Type B pancreatic cell (in vitro differentiated cells): ENCODE results near the gene NME7. TPM values are rescaled to one million over a fixed set of nuclear protein-coding genes. Genes with fewer than 3 reads are reported as not detected.

ENCODE experiments used
- DNase-seq: peaks from one replicate; pipeline ENCODE4 v3.0.0; 2021; ENCODE audit warnings: mixed read lengths; ENCODE audit not compliant: unreplicated experiment; ENCODE audit errors: extremely low spot score
- H3K27ac Mint-ChIP-seq: 2 replicates; pipeline ENCODE4 v1.8.0; 2021; ENCODE audit warnings: mild to moderate bottlenecking, mixed read lengths
- H3K27me3 Mint-ChIP-seq: 2 replicates; pipeline ENCODE4 v1.8.0; 2021; ENCODE audit warnings: mixed read lengths
- H3K36me3 Mint-ChIP-seq: 2 replicates; pipeline ENCODE4 v1.8.0; 2021; ENCODE audit warnings: mixed read lengths
- H3K4me1 Mint-ChIP-seq: one replicate; pipeline ENCODE4 v1.8.0; 2021; ENCODE audit warnings: mixed read lengths; ENCODE audit not compliant: unreplicated experiment
- H3K4me3 Mint-ChIP-seq: 2 replicates; pipeline ENCODE4 v1.8.0; 2021; ENCODE audit warnings: mild to moderate bottlenecking, mixed read lengths
- H3K9me3 Mint-ChIP-seq: 2 replicates; pipeline ENCODE4 v1.8.0; 2021; ENCODE audit warnings: mixed read lengths
- total RNA-seq: library from RNA; stranded (reverse); gene quantifications from 2 replicates; pipeline ENCODE4 v1.2.1, GENCODE V29; 2021; ENCODE audit warnings: low replicate concordance
- TF ChIP-seq, protein P1 (sequence below): fragments of 200-600 bp; sonication (generic); conservative IDR thresholded peaks from 2 replicates; pipeline ENCODE4 v1.5.0; 2021; ENCODE audit warnings: antibody characterized with exemption, mild to moderate bottlenecking

The NME7 gene
- total RNA-seq, 1 donor from 2014 or later, result 25.9 TPM

DNA sequence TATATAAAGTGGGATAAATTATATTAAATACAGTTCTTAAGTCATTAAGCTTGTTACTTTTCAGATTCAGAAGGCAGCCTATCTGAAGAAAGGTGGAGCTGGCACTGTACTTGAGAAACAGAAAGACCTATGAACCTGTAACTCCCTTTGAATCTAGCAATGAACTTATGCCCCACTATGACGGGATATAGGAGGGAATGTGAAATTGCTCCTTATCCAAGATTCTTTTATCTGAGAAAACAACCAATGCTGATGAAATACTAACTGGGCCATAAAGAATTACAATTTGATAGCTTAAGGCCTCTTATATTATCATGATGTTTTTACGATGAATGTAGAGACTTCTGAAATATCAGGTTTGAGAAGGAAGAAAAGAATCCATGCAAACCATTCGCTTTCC lies 211.0 kb downstream of the NME7 start:
- Mint-ChIP-seq H3K27ac (no peak overlapping the region), H3K4me1 (no peaks in the 10 kb centered on the region), H3K27me3 (no peaks in the 10 kb centered on the region), H3K9me3 (no peaks in the 10 kb centered on the region), H3K36me3 (no peaks in the 10 kb centered on the region), H3K4me3 (no peak overlapping the region)
- TF ChIP-seq, protein P1, sequence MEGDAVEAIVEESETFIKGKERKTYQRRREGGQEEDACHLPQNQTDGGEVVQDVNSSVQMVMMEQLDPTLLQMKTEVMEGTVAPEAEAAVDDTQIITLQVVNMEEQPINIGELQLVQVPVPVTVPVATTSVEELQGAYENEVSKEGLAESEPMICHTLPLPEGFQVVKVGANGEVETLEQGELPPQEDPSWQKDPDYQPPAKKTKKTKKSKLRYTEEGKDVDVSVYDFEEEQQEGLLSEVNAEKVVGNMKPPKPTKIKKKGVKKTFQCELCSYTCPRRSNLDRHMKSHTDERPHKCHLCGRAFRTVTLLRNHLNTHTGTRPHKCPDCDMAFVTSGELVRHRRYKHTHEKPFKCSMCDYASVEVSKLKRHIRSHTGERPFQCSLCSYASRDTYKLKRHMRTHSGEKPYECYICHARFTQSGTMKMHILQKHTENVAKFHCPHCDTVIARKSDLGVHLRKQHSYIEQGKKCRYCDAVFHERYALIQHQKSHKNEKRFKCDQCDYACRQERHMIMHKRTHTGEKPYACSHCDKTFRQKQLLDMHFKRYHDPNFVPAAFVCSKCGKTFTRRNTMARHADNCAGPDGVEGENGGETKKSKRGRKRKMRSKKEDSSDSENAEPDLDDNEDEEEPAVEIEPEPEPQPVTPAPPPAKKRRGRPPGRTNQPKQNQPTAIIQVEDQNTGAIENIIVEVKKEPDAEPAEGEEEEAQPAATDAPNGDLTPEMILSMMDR, result no peak
- no peak for DNase-seq

DNA sequence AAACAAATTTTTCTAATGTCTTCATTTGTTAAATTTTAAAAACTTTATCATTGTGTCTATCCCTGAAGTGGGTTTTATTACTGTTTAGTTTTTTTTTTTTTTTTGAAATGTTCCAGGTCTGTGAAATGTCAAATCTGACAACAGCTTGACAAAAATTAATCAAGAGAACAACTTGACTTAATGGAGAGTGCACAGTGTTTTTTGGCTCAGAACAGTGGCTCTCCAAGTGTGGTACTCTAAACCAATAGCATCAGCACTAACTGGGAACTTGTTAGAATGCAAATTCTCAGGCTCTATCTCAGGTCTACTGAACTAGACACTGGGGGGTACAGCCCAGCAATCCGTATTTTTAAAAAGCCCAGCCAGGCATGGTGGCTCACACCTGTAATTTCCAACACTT lies 211.9 kb downstream of the NME7 start:
- H3K4me1 Mint-ChIP-seq, result no peaks in the 10 kb centered on the region
- no peaks in the 10 kb centered on the region for H3K36me3 Mint-ChIP-seq
- no peaks in the 10 kb centered on the region for H3K9me3 Mint-ChIP-seq
- TF ChIP-seq, protein P1, result no peak
- H3K4me3 Mint-ChIP-seq, result no peak overlapping the region
- no peak for DNase-seq
- H3K27ac Mint-ChIP-seq, result no peak overlapping the region
- no peaks in the 10 kb centered on the region for H3K27me3 Mint-ChIP-seq

DNA sequence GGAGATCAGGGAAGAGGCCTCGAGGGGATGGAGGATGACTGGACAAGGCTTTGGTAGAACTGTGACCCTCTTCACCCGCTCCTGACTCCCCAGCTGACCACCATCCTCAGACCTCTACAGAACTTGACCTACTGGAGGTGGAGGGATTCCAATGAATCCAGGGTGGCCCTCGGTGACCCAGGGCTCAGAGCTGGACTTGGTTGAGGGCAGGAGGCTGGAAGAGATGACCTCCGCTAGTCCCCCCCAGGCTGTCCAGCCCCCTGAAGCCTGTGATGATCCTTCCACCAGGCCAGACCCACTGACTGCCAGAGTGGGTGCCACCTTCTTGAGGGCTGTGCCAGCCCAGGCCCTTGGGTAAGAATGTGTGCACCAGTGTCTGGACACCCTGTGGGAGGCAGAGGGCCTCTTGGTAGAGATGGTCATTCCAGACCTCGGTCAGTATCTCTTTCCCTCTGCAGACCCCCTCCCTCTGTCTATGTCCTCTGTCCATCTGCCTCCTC lies 216.2 kb downstream of the NME7 start:
- peaks cover 4% of the 10 kb centered on the region for H3K36me3 Mint-ChIP-seq
- no peaks in the 10 kb centered on the region for H3K27me3 Mint-ChIP-seq
- peaks cover 8% of the 10 kb centered on the region for H3K4me1 Mint-ChIP-seq
- H3K4me3 Mint-ChIP-seq, result no peak overlapping the region
- no peak for DNase-seq
- TF ChIP-seq, protein P1, result no peak
- no peak overlapping the region for H3K27ac Mint-ChIP-seq
- no peaks in the 10 kb centered on the region for H3K9me3 Mint-ChIP-seq

DNA sequence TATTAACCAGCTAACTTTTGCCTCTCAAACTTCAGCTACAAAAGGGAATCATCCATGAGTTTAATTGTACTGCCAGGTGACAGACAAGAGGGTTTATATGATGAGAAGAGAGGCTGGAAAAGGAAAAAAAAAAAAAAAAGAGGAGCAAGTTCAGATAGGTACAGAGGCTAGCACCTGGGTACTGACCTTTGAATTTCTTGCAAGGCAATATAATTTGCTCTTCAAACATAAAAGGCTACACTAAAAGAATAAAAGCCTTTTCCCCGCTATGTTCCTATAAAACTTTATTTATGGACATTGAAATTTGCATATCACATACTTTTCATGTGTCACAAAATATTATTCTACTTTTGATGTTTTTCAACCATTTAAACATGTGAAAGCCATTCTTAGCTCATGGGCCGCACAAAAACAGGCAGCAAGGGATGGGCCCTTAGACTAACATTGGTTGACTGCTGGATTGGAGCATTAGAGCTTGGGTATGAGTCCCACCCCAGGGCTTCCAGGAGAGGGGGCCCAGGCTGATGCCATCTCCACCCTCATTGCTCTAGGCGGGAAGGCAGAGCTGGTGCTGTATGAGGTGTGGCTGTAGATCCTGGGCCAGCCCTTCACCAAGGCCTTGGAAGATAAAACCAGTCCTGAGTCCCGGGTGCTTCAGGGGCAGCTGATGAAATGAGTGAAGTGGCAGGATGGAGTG lies 216.8 kb downstream of the NME7 start:
- no peak overlapping the region for H3K4me3 Mint-ChIP-seq
- H3K27me3 Mint-ChIP-seq, result no peaks in the 10 kb centered on the region
- H3K27ac Mint-ChIP-seq, result no peak overlapping the region
- DNase-seq, result no peak
- H3K4me1 Mint-ChIP-seq, result peaks cover 8% of the 10 kb centered on the region
- peaks cover 4% of the 10 kb centered on the region for H3K36me3 Mint-ChIP-seq
- H3K9me3 Mint-ChIP-seq, result no peaks in the 10 kb centered on the region
- TF ChIP-seq, protein P1, result no peak

DNA sequence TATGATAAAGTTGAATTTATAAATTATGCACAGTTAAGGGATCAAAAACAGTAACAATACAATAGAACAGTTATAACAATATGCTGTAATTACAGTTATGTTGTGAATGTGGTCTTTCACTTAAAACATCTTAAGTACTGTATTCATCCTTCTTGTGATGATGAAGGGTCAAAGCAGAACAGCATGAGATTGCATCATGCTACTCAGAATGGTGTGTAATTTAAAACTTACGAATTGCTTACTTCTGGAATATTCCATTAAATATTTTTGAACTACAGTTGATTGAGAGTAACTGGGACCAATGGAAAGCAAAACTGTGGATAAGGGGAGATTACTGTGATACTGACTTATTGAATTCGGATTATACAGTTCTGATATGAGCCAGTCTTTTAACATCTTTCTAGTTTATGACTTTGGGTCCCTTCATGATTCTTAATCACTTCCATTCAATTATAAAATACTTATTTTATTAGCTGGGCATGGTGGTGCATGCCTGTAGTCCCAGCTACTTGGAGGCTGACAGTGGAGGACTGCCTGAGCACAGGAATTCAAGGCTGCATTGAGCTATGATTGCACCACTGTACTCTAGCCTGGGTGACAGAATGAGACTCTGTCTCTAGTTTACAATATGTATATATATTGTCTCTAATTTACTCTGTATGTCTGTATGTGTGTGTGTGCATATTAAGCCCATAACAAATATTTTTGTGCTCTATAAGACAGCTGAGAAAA lies 217.9 kb downstream of the NME7 start:
- H3K36me3 Mint-ChIP-seq, result peaks cover 4% of the 10 kb centered on the region
- H3K27me3 Mint-ChIP-seq, result no peaks in the 10 kb centered on the region
- no peak overlapping the region for H3K4me3 Mint-ChIP-seq
- DNase-seq, result no peak
- no peaks in the 10 kb centered on the region for H3K9me3 Mint-ChIP-seq
- TF ChIP-seq, protein P1, result no peak
- H3K4me1 Mint-ChIP-seq, result peaks cover 8% of the 10 kb centered on the region
- no peak overlapping the region for H3K27ac Mint-ChIP-seq
